Measurements from ENCODE around the gene BRMS1L. TPM values are rescaled to one million over a fixed set of nuclear protein-coding genes. Genes with fewer than 3 reads are reported as not detected.
"Not testable (repeated sequence)": the region's sequence is repeated elsewhere in the genome, so short reads cannot be mapped to it uniquely, and the experiment has no call there.

BRMS1L gene
- total RNA-seq, 1 donor from 2014 or later = 2.8 TPM

DNA sequence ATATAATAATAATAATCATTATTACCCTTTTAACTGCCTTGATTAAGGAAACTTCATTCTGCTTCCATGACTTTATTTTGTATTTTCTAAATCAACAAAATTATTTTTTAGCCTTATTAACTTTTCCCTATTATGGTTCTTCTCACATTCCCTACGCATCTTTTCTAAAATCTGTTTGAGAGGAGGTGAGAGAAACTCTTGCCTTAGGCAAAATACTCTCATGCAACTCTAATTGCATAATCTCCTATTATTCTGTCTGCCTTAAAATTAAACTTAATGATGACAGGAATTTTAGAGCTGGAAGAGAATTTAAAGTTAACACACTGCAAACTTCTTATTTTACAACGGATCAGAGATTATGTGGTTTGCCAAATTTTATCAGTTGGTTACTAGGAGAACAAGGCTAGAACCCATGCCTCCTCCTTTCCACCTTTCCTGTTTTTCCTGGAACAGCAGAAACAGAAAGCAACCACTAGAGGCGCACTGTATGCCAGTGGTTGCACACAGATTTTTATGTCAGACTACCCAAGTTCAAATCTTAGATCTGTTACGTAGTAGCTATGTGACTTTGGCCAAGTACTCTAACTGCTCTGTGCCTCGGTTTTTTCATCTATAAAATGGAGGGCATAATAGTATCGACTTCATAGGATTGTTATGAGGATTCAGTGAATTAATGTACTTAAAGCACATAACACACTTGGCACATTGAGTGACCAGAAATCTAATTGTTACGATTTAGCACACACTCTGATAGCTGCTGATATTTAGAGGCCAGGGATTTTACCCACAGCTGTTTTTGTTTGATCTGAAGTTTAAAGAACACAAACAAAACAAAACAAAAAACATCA, 4.3 kb upstream of the BRMS1L start:
- no peak for ATAC-seq
- DNase-seq (ENCODE audit: low spot score) = no peak

GRCh38 chr14:35822501-35822900, 3.6 kb upstream of the BRMS1L start:
- no peak for ATAC-seq

DNA sequence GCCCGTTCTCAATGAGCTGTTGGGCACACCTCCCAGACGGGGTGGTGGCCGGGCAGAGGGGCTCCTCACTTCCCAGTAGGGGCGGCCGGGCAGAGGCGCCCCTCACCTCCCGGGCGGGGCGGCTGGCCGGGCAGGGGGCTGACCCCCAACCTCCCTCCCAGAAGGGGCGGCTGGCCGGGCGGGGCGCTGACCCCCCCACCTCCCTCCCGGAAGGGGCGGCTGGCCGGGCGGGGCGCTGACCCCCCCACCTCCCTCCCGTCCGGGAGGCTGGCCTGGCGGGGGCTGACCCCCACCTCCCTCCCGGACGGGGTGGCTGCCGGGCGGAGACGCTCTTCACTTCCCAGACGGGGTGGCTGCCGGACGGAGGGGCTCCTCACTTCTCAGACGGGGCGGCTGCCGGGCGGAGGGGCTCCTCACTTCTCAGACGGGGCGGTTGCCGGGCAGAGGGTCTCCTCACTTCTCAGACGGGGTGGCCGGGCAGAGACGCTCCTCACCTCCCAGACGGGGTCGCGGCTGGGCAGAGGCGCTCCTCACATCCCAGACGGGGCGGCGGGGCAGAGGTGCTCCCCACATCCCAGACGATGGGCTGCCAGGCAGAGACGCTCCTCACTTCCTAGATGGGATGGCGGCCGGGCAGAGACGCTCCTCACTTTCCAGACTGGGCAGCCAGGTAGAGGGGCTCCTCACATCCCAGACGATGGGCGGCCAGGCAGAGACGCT, 1.5 kb upstream of the BRMS1L start:
- ATAC-seq; DNase-seq (ENCODE audit: low spot score): not testable (repeated sequence)

More at GRCh38 chr14:35822501-35822900, 3.6 kb upstream of the BRMS1L start:
- no peak for DNase-seq (ENCODE audit: low spot score)

DNA sequence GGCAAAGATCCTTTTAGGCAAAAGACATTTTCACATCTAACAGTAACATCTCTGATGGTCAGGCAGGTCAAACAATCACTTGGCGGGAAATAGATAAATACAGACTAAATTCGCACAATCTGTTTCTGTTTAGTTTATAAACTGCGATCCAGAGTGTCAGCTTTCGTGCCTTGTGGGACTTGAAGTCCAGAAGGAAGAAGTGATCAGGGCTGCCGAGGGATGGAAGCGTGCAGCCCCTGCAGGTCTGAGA, 245 bp upstream of the BRMS1L start:
- ATAC-seq = no peak

DNA sequence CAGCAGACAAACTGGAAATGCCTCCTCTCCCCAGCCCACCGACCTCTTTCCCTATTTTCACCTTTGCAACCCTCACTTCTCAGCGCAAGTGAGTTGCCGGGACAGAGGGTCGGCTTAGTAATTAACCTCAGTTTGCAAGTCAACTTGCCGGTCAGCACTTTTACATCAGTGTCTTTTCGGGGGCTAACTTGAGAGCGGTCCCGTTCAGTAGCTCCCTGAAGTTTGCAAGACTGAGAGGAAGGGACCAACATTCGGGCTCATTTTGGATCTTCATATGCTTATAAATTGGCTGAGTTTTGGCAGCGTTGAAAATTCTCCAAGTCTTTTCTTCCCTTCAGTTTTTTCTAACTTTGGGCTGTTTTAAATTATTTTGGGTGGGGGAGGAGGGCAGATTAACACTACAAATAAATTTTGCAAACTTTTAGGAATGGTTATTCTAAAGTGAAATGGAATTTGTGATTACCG, 846 bp downstream of the BRMS1L start:
- ATAC-seq (no peak), DNase-seq (ENCODE audit: low spot score) (no peak)

More for the DNA sequence above, 245 bp upstream of the BRMS1L start:
- DNase-seq (ENCODE audit: low spot score) = no peak

GRCh38 chr14:35827678-35828472, 1.7 kb downstream of the BRMS1L start:
- ATAC-seq (no peak), DNase-seq (ENCODE audit: low spot score) (no peak)

- no peak for ATAC-seq
- DNase-seq (ENCODE audit: low spot score) = no peak
Measured at GRCh38 chr14:35829449-35829848, 3.3 kb downstream of the BRMS1L start.

GRCh38 chr14:35835208-35835982, 9.3 kb downstream of the BRMS1L start:
- no peak for DNase-seq (ENCODE audit: low spot score)
- no peak for ATAC-seq

DNA sequence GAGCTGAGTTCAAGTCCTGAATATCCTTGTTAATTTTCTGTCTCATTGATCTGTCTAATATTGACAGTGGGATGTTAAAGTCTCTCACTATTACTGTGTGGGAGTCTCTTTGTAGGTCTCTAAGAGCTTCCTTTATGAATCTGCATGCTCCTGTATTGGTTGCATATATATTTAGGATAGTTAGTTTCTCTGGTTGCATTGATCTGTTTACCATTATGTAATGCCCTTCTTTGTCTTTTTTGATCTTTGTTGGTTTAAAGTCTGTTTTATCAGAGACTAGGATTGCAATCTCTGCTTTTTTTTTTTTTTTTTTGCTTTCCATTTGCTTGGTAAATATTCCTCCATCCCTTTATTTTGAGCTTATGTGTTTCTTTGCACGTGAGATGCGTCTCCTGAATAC, 15.6 kb downstream of the BRMS1L start:
- DNase-seq (ENCODE audit: low spot score); ATAC-seq: not testable (repeated sequence)

DNA sequence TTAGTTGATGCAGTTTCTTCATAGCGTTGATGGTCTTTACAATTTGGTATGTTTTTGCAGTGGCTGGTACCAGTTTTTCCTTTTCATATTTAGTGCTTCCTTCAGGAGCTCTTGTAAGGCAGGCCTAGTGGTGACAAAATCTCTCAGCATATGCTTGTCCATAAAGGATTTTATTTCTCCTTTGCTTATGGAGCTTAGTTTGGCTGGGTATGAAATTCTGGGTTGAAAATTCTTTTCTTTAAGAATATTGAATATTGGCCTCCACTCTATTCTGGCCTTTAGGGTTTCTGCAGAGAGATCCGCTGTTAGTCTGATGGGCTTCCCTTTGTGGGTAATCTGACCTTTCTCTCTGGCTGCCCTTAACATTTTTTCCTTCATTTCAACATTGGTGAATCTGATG, 16.1 kb downstream of the BRMS1L start:
- ATAC-seq; DNase-seq (ENCODE audit: low spot score): not testable (repeated sequence)

GRCh38 chr14:35844494-35844893, 18.4 kb downstream of the BRMS1L start:
- DNase-seq (ENCODE audit: low spot score) (no peak), ATAC-seq (no peak)

- DNase-seq (ENCODE audit: low spot score) (no peak), ATAC-seq (no peak)
Measured at GRCh38 chr14:35847636-35848035, 21.5 kb downstream of the BRMS1L start.

GRCh38 chr14:35849122-35849521, 23.0 kb downstream of the BRMS1L start:
- ATAC-seq (no peak), DNase-seq (ENCODE audit: low spot score) (no peak)

DNA sequence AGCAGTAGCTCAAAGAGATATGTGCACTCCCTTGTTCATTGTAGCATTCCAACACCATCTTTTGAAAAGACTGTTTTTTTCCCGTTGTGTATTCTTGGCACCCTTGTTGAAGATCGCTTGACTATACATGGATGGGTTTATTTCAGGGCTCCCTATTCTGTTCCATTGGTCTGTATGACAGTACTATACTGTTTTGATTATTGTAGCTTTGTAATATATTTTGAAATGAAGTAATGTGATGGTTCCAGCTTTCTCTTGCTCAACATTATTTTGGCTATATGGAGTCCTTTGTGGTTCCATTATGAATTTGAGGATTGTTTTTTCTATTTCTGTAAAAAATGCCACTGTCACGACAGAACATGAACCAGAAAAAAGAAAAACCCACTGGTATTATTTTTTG, 25.7 kb downstream of the BRMS1L start:
- DNase-seq (ENCODE audit: low spot score) (no peak), ATAC-seq (no peak)

DNA sequence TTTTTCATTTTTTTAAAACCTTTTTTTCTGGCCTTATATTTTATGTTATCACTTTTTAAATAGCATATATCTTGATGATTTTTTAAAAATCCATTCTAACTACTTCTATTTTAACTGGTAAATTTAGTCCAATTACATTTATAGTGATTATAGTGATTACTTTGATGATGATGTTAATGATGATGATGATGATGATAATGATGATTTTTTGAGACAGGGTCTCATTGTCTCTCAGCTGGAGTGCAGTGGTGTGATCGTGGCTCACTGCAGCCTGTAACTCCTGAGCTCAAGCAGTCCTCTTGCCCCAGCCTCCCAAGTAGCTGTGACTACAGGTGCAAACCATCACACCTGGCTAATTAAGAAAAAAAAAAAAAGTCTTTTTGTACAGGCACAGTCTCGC, 27.1 kb downstream of the BRMS1L start:
- DNase-seq (ENCODE audit: low spot score) = no peak
- no peak for ATAC-seq

DNA sequence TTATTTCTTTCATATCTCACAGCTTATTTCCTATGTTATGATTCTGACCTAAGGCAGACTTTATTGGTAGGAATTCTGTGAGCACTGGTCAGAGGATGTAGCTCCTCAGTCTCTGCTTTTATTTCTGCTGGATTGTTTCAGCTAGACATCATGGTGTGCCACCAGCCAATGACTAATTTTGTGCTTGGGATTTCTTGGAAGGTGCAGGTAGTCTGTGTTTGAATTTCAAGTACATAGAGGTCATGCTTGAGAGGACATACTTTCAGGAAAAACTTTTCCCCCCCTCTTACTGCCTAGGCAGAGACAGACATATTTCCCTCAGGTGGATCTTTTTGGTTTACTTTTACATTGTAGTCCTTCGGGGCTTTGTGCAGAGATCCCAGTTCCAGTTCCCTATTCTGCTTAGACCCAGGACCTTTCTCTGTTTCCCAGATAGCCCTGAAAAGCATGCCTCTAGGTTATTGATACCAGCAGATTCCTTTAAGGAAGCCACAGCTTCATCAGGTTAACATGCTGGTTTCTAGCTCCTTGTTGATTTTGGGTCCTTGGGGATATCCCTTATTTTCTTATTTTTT, 28.6 kb downstream of the BRMS1L start:
- ATAC-seq (no peak), DNase-seq (ENCODE audit: low spot score) (no peak)

DNA sequence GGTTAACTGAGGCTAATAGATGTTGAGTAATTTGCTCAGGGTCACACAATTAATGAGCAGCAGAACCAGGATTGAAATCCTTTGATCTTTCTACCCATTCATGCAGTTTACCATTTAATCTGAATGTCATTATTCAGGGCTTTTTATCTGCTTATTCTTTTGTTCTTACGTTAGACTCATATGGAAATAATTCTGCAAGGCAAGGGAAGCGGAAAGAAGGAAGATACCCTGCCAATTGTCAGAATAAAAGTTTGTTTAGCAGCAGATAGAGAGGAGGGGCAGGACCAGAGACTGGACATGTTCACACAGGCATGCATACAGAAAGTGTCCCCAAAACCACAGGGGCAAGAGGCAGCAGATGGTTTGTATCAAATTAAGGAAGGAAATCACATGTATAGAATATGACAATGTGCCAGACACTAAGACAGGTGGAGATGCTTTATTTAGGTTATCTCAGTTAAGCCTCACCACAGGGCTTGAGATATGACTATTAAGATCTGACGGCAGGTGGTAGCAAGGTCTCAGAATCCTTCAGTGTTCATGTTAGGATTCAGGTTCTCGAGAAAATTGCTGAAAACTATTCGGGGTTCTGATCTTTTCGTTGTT, 29.8 kb downstream of the BRMS1L start:
- no peak for ATAC-seq
- no peak for DNase-seq (ENCODE audit: low spot score)

GRCh38 chr14:35858521-35859209, 32.5 kb downstream of the BRMS1L start:
- DNase-seq (ENCODE audit: low spot score) (no peak), ATAC-seq (no peak)

- ATAC-seq (no peak), DNase-seq (ENCODE audit: low spot score) (no peak)
Measured at GRCh38 chr14:35861204-35861868, 35.2 kb downstream of the BRMS1L start.

All from left lobe of liver (tissue), 2 donors.